OCI-LY7 (cell line): ENCODE data around the gene PTPRT. TPM values are rescaled to one million over a fixed set of nuclear protein-coding genes. Genes with fewer than 3 reads are reported as not detected.

Experiments
- small RNA-seq: library from RNA; depleted of rRNA; stranded (forward); fragments of <200 nt; gene quantifications from one replicate; pipeline ENCODE3, GENCODE V24; 2014
- total RNA-seq, 2 experiments: library from RNA; depleted of rRNA in 1 of 2; stranded (reverse); fragments of >200 nt in 1 of 2; shearing (Covaris generic) in 1 of 2; gene quantifications; 2 replicates each; pipeline ENCODE4 v1.2.3, GENCODE V29; 2014 to 2022

The PTPRT gene
- total RNA-seq, 2 experiments from 2014 or later, result not detected

Small RNAs within 50 kb of the gene (small RNA-seq; reads per million reads assigned to genes)
- 0.42 reads per million for gene RN7SKP100
